H54 (cell line): ENCODE data around the gene ATXN1.
"Not testable (repeated sequence)": the region's sequence is repeated elsewhere in the genome, so short reads cannot be mapped to it uniquely, and the experiment has no call there.

Source experiments
- DNase-seq: peaks from one replicate; pipeline ENCODE4 v3.0.0; 2011; ENCODE audit warnings: low spot score, mixed read lengths; ENCODE audit not compliant: insufficient read length
- FAIRE-seq: peaks from 3 replicates; lab custom pipeline; 2011; peaks lifted over from hg19 to GRCh38; lab: Jason Lieb, UNC
- POLR2A ChIP-seq: IDR thresholded peaks from 2 replicates; pipeline ENCODE4 v1.6.1; 2011; ENCODE audit warnings: low read depth, mild to moderate bottlenecking, low read length

Gene ATXN1

GRCh38 chr6:16461491-16461890, 299.8 kb downstream of the ATXN1 start:
- DNase-seq (no peak), FAIRE-seq (no peak)
- TF ChIP-seq POLR2A: no peak

- FAIRE-seq: not testable (repeated sequence)
These were observed 301.8 kb downstream of the ATXN1 start for GRCh38 chr6:16459472-16459871.

GRCh38 chr6:16452348-16452747, 308.9 kb downstream of the ATXN1 start:
- no peak for TF ChIP-seq POLR2A
- DNase-seq (no peak), FAIRE-seq (no peak)

More at GRCh38 chr6:16459472-16459871, 301.8 kb downstream of the ATXN1 start:
- DNase-seq: not testable (repeated sequence)

- DNase-seq (peak; percentile 38), FAIRE-seq (no peak)
- TF ChIP-seq POLR2A: no peak
These were observed 310.4 kb downstream of the ATXN1 start for GRCh38 chr6:16450821-16451220.

- peak; percentile 28 for DNase-seq
- FAIRE-seq: peak; percentile 84
- no peak for TF ChIP-seq POLR2A
These were observed 311.0 kb downstream of the ATXN1 start for GRCh38 chr6:16450285-16450684.

- no peak for TF ChIP-seq POLR2A
- DNase-seq: no peak
- FAIRE-seq: no peak
These were observed 315.0 kb downstream of the ATXN1 start for GRCh38 chr6:16446273-16446672.

- no peak for TF ChIP-seq POLR2A
- DNase-seq (no peak), FAIRE-seq (no peak)
These were observed 319.2 kb downstream of the ATXN1 start for GRCh38 chr6:16442031-16442430.

GRCh38 chr6:16441262-16441661, 320.0 kb downstream of the ATXN1 start:
- FAIRE-seq (no peak), DNase-seq (no peak)
- TF ChIP-seq POLR2A: no peak

GRCh38 chr6:16440636-16441212, 320.5 kb downstream of the ATXN1 start:
- DNase-seq (no peak), FAIRE-seq (peak; percentile 55)
- no peak for TF ChIP-seq POLR2A

GRCh38 chr6:16438718-16439591, 322.3 kb downstream of the ATXN1 start:
- TF ChIP-seq POLR2A: no peak
- peak; percentile 27 for FAIRE-seq
- DNase-seq: peak; percentile 49

GRCh38 chr6:16437984-16438383, 323.3 kb downstream of the ATXN1 start:
- DNase-seq (no peak), FAIRE-seq (no peak)
- no peak for TF ChIP-seq POLR2A

GRCh38 chr6:16437095-16437494, 324.2 kb downstream of the ATXN1 start:
- no peak for FAIRE-seq
- DNase-seq: no peak
- TF ChIP-seq POLR2A: no peak

- no peak for FAIRE-seq
- TF ChIP-seq POLR2A: no peak
- DNase-seq: no peak
These were observed 324.7 kb downstream of the ATXN1 start for GRCh38 chr6:16436550-16436949.

GRCh38 chr6:16434885-16435284, 326.4 kb downstream of the ATXN1 start:
- no peak for FAIRE-seq
- no peak for TF ChIP-seq POLR2A

GRCh38 chr6:16433338-16433890, 327.8 kb downstream of the ATXN1 start:
- no peak for DNase-seq
- TF ChIP-seq POLR2A: no peak
- no peak for FAIRE-seq

More at GRCh38 chr6:16434885-16435284, 326.4 kb downstream of the ATXN1 start:
- DNase-seq: no peak
